Activated CD8-positive, alpha-beta T cell treated with anti-CD3 and anti-CD28 coated beads for 36 hours (primary cell): Measurements from ENCODE around the gene AP4E1. TPM values are rescaled to one million over a fixed set of nuclear protein-coding genes. Genes with fewer than 3 reads are reported as not detected.
"Not testable (repeated sequence)": the region's sequence is repeated elsewhere in the genome, so short reads cannot be mapped to it uniquely, and the experiment has no call there.

Source experiments
- ATAC-seq: fragments of 200-7000 bp; cut with Tn5 transposase; one replicate; pipeline ENCODE4 v1.10.0; 2021; ENCODE audit warnings: mild to moderate bottlenecking, moderate library complexity
- CTCF ChIA-PET: fragments of 350-600 bp; sonication (Branson Sonifier 250); formaldehyde crosslinking; loops from one replicate; lab custom pipeline; 2021; ENCODE audit warnings: antibody characterized with exemption; lab: Charles Lee
- POLR2A ChIA-PET: fragments of 350-600 bp; sonication (Branson Sonifier 250); formaldehyde crosslinking; loops from one replicate; lab custom pipeline; 2021; ENCODE audit warnings: antibody characterized with exemption; lab: Charles Lee
- DNase-seq: peaks from one replicate; pipeline ENCODE4 v3.0.0-alpha.2; 2020
- H3K27ac Mint-ChIP-seq: one replicate; pipeline ENCODE4 v1.8.0; 2021; ENCODE audit warnings: mild to moderate bottlenecking, mixed read lengths
- H3K27me3 Mint-ChIP-seq: one replicate; pipeline ENCODE4 v1.8.0; 2021; ENCODE audit warnings: mixed read lengths
- H3K36me3 Mint-ChIP-seq: one replicate; pipeline ENCODE4 v1.8.0; 2021; ENCODE audit warnings: low read depth, mixed read lengths
- H3K4me1 Mint-ChIP-seq: one replicate; pipeline ENCODE4 v1.8.0; 2021; ENCODE audit warnings: low read depth, mixed read lengths
- H3K4me3 Mint-ChIP-seq: one replicate; pipeline ENCODE4 v1.8.0; 2021; ENCODE audit warnings: mild to moderate bottlenecking, moderate library complexity, mixed read lengths
- H3K9me3 Mint-ChIP-seq: one replicate; pipeline ENCODE4 v1.8.0; 2021; ENCODE audit warnings: mixed read lengths
- CTCF ChIP-seq: fragments of 200-600 bp; IDR thresholded peaks from one replicate; pipeline ENCODE4 v1.8.0; 2022; ENCODE audit warnings: antibody characterized with exemption, mild to moderate bottlenecking
- intact Hi-C: fragments of 100-400 bp; cut with micrococcal nuclease; formaldehyde crosslinking; loops from one replicate; pipeline ENCODE4 v1.10.0; 2022
- total RNA-seq, 2 experiments: library from RNA; stranded (reverse); gene quantifications; one replicate each; pipeline ENCODE4 v1.2.3, GENCODE V29; 2021

The AP4E1 gene
- total RNA-seq, 2 experiments from 2014 or later = 16.6 TPM

GRCh38 chr15:50865515-50866353 lies 42.7 kb upstream of the AP4E1 start:
- intact Hi-C loops = no loop called here
- DNase-seq (no peak), ATAC-seq (no peak)
- POLR2A ChIA-PET = interaction anchor here (0.9 to 1.9 kb wide), 2 partner anchors 11 to 13 kb away, joined by 3 to 4 read pairs; no protein-coding TSS in a partner anchor
- H3K36me3 Mint-ChIP-seq = no peaks in the 10 kb centered on the region
- no peak for TF ChIP-seq CTCF
- CTCF ChIA-PET = interaction anchor here (3.9 kb wide), 1 partner anchor 11 kb away, joined by 36 read pairs; no protein-coding TSS in a partner anchor
- peaks cover 3% of the 10 kb centered on the region for H3K27me3 Mint-ChIP-seq
- H3K9me3 Mint-ChIP-seq = no peaks in the 10 kb centered on the region
- H3K27ac Mint-ChIP-seq = no peak overlapping the region
- no peaks in the 10 kb centered on the region for H3K4me1 Mint-ChIP-seq
- H3K4me3 Mint-ChIP-seq = no peak overlapping the region

- intact Hi-C loops = no loop called here
- peaks cover 7% of the 10 kb centered on the region for H3K27me3 Mint-ChIP-seq
- no peak for DNase-seq
Observed at GRCh38 chr15:50871832-50872231, 36.7 kb upstream of the AP4E1 start.

GRCh38 chr15:50872832-50873426 lies 35.6 kb upstream of the AP4E1 start:
- ChIA-PET CTCF (interaction anchor here (0.9 to 4.5 kb wide), 2 partner anchors 14 to 198 kb away, joined by 3 to 44 read pairs; no protein-coding TSS in a partner anchor), POLR2A (no interaction called here)
- peaks cover 7% of the 10 kb centered on the region for H3K27me3 Mint-ChIP-seq
- intact Hi-C loops = no loop called here
- no peak for ATAC-seq
- H3K4me1 Mint-ChIP-seq = peaks cover 17% of the 10 kb centered on the region
- no peak for TF ChIP-seq CTCF
- no peaks in the 10 kb centered on the region for H3K36me3 Mint-ChIP-seq
- no peaks in the 10 kb centered on the region for H3K9me3 Mint-ChIP-seq
- no peak for DNase-seq
- H3K27ac Mint-ChIP-seq = no peak overlapping the region
- no peak overlapping the region for H3K4me3 Mint-ChIP-seq

More at GRCh38 chr15:50871832-50872231, 36.7 kb upstream of the AP4E1 start:
- Mint-ChIP-seq H3K4me1 (peaks cover 8% of the 10 kb centered on the region), H3K27ac (no peak overlapping the region), H3K4me3 (no peak overlapping the region), H3K9me3 (no peaks in the 10 kb centered on the region), H3K36me3 (no peaks in the 10 kb centered on the region)
- CTCF ChIA-PET = no interaction called here
- TF ChIP-seq CTCF = no peak
- POLR2A ChIA-PET = no interaction called here
- ATAC-seq = no peak

GRCh38 chr15:50873935-50874361 lies 34.5 kb upstream of the AP4E1 start:
- Mint-ChIP-seq H3K27ac (peak overlapping the region; percentile 37), H3K36me3 (no peaks in the 10 kb centered on the region), H3K4me1 (peaks cover 27% of the 10 kb centered on the region), H3K27me3 (peaks cover 7% of the 10 kb centered on the region), H3K4me3 (no peak overlapping the region), H3K9me3 (no peaks in the 10 kb centered on the region)
- intact Hi-C loops = no loop called here
- DNase-seq (peak; percentile 30), ATAC-seq (peak; percentile 73)
- ChIA-PET CTCF (interaction anchor here (1.0 to 4.5 kb wide), 2 partner anchors 10 to 13 kb away, joined by 5 to 44 read pairs; no protein-coding TSS in a partner anchor), POLR2A (no interaction called here)
- peak; percentile 16 for TF ChIP-seq CTCF

- H3K27ac Mint-ChIP-seq, H3K9me3 Mint-ChIP-seq, ATAC-seq, H3K4me3 Mint-ChIP-seq, H3K27me3 Mint-ChIP-seq, POLR2A ChIA-PET, DNase-seq, H3K36me3 Mint-ChIP-seq: not testable (repeated sequence)
- intact Hi-C loops = loop anchor here (5.0 kb wide), 1 partner anchor 193 kb away; no protein-coding TSS in a partner anchor
- peaks cover 35% of the 10 kb centered on the region for H3K4me1 Mint-ChIP-seq
- CTCF ChIA-PET = interaction anchor here (3.0 to 4.5 kb wide), 3 partner anchors 11 to 200 kb away, joined by 22 to 44 read pairs (median 36); no protein-coding TSS in a partner anchor
Observed at GRCh38 chr15:50875238-50875637, 33.2 kb upstream of the AP4E1 start.
